ENCODE data around the gene TBC1D14.
"Not testable (repeated sequence)": the region's sequence is repeated elsewhere in the genome, so short reads cannot be mapped to it uniquely, and the experiment has no call there.

The TBC1D14 gene

DNA sequence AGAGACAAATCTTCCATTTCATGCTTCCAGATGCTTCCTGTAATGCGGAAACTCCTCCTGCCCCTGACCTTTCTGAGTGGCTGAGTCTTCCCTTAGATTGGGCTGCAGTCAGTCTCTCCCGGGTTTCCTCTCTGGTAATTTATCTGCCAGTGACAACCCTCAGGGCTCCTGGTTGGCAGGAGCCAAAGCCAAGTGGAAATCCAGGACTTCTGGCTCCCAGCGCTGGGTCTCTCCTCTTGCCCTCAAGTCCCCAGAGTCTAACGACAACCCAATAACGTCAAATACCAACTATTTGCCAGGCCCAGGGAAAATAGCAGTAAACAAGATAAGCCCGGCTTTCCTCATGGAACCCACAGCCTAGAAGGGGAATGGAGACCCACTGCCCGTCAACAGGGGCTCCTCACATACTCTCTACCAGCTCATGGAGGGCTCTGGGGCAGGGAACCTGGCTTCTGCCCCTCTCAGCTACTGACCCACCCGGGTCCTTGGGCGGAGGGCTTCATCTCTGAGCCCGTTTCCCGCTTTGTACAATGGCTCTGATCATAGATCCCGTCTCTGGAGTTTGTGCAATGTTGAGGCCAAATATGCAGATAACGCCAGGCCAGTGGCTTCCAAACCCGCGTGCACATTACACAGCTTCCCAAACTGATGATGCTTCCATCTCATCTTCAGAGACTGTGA is 1.1 kb upstream of the TBC1D14 start:
- DNase-seq: no peak

DNA sequence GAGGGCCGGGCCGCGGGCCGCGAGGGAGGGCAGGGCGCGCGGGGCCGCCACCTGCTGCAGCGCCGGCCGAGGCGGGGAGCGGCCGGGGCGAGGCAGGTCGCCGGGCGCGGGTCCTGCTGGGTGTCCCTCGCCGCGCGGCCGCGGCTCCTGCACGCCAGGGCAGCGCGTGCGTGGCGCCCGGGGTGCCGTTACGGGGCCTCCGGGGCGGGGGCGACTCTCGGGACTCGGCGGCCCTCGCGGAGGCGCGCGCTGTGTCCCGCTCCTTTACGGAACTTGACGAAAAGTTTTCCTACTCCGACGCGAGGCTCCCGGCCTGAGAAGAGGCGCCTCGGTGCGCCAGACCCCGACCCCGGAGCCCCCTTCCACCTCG is 329 bp downstream of the TBC1D14 start:
- no peak for DNase-seq

DNA sequence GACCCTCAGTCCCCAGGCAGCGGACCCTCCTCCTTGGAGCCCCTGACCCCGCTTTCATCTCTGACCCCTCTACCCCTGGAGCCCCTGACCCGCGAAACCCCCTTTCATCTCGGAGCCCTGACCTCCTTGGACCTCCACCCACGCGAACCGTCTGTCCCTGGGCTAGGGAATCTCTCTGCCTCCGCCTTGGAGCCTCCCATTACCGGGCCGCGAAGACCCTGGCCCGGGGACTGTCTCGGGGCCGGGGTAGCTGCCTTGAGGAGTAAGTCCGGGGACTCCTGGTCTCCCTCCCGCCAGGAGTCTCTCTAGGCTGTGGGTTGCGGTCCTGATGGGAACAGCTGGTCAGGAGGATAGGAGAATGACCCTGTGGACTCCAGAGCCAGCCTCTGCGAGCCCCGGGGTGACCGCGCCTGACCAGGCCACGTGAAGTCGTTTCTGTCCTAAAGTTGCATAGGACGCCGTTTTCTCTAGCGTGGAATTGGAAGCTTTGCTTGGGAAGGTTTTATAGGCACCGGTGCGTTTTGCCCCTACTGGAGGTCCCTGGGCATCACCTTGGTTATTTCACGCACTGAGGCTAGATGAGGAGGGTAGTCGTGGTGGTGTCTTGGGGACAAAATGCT is 824 bp downstream of the TBC1D14 start:
- DNase-seq: peak; percentile 61

DNA sequence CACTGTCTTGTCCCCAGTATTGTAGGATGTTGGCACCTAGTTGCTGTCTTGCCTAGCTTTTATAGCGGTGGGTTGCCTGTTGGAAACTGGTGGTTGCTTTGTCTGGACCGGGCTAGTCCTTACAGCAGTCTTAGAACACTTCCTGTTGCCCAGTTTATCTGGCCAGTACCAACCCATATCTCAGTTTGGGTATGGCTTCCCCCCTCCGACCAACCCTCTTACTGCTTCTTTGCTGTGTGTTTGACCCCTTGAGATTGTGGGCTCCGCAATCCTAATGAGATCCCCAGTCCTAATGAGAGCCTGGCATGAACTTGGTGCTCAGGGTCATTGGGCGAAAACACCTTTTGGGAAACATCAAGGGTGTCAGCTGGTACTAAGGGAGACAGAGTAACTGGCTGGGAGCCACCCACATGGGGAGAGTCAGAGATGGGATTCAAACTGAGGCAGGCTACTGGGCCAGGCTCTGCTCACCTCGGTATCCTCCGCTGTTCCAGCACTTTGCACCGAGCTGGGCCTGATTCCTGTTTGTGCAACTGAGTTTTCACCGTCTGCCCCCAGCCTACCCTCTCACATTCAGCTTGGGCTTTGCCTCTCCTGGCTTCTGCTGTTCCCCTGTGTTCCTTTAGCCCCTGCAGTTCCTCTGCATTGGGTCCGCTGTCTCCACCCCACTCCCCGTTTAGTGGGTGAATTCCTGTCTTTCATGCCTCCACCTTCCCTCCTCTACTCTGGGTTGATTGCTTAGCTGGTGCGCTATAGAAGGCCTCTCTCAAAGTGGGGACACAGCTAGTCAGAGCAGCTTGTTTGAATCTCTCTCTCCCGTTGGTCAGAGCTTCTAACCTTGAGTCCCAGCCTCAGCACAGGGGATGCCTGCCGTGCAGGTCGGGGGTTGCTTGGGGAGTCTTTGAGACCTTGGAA is 1.6 kb downstream of the TBC1D14 start:
- no peak for DNase-seq

DNA sequence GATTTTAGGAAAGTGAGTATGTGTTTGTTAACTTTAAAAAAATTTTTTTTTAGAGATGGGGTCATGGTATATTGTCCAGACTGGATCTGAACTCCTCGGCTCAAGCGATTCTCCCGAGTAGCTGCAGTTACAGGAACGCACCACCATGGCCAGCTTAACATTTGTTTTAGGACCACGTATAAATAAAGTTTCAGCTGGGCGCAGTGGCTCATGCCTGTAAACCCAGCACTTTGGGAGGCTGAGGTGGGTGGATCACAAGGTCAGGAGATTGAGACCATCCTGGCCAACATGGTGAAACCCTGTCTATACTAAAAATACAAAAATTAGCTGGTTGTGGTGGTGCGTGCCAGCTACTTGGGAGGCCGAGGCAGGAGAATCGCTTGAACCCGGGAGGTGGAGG is 2.3 kb downstream of the TBC1D14 start:
- DNase-seq: not testable (repeated sequence)

DNA sequence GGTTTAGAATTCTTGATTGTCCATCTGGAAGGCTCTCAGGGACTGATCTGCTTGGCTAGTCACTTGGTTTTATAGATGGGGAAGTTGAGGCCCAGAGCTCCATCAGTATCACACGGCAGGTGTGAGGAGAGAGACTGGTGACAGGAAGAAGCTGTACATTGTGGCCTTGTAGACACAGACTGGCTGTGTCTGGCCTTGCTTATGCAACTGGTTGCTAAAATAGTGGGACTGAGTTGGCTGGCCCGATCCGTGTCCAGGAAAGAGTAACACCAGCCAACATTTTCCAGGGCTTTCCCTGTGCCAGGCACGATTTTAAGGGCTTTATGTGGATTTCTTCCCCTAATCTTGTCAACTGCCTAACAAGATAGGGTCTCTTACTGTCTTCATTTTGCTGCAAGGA is 2.8 kb downstream of the TBC1D14 start:
- DNase-seq: no peak

DNA sequence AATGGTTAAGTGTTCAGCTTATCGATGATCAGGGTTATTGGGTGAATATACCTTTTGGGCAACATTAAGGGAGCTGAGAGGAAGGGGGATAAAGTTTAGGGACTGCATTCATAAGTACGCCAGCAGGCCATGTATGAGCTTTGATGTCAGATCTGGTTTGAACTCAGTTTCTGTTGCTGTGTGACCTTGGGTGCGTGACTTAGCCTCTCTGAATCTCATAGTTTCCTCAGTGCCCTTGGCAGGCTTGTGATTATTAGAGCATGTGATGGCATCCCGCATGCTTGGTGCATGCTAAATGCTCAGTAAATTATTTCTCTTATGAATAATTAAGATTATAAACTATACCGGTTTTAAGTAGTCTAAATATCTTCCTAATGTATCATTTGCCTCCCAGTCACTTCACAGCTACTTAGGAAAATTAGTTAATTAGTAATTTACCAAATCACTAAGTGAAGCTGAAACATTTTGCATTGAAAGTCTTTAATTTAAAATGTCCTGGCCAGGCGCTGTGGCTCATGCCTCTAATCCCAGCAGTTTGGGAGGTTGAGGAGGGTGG is 3.8 kb downstream of the TBC1D14 start:
- DNase-seq: no peak

DNA sequence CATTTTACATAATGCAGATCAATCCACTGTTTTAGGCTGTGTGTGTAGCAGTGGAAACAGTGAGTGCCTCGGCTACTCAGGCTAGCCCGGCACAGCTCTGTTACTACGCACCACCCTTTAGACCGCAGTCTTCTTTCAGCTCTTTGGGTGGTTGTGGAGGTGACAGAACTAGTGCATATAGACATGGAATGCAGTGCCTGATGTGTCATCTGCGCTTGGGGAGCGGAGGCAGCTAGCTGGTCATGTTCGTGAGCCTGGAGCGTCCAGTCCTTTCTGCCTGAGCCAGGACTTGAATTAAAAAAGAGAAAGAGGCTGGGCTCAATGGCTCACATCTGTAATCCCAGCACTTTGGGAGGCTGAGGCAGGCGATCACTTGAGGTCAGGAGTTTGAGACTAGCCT is 4.8 kb downstream of the TBC1D14 start:
- no peak for DNase-seq

DNA sequence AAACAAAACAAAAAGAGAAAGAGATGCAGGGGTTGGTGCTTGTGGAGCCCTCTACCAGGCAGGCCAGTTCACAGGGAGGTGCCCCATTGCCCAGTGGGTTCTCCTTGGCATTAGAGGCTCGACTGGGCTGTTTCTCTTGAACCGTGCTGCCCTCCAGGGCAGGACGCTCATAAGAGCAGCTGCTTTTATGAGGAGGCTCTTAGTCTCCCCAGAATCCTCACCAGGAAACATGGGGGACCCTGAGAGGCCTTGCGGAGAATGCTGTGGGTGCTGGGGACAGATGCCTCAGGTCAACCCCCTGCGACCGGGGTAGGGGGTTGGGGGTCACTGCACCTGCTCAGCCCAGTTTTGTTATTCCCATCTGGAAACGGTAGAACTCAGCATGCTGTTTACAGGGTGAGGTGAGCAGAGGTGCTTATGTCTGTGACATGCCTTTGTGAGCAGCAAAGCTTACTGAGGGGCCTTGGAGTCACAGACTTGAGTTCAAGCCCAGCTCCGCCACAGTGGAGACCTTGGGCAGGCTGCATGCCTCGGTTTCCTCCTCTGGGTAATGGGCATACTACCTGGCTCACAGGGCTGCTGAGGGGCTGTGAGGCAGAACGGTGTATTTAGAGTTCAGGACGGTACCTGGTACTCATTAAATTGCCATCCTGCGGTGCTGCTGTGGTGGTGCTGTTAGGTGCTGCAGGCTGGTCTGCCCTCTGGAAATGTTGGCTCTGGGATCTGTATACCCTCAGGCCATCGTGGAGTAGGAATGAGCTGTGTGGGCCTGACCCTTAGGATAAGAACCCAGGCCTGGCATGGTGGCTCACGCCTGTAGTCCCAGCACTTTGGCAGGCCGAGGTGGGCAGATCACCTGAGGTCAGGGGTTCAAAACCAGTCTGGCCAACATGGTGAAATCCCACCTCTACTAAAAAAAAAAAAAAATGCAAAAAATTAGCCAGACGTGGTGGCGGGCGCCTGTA is 5.7 kb downstream of the TBC1D14 start:
- no peak for DNase-seq

DNA sequence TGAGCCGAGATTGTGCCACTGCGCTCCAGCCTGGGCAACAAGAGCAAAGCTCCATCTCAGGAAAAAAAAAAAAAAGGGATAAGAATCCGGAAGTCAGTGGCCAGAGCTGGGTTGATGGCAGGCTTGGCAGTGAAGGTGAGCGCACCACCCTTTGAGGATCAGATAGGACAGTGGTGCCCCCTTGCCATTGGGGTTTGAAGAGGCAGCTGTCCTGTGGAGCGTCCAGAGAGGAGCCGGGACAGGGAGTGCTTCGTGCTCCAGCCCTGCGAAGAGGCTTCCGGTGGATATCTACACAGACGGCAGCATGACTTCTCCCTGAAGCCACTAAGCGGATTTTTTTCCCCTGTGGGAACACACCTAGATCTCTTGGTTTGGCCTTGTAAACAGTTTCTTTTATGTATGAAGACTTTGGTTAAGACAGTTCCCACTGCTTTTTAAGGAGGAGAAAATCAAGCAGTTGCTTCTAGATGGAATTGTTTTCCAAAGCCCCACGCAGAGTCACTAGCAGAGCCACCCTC is 6.5 kb downstream of the TBC1D14 start:
- DNase-seq: no peak

DNA sequence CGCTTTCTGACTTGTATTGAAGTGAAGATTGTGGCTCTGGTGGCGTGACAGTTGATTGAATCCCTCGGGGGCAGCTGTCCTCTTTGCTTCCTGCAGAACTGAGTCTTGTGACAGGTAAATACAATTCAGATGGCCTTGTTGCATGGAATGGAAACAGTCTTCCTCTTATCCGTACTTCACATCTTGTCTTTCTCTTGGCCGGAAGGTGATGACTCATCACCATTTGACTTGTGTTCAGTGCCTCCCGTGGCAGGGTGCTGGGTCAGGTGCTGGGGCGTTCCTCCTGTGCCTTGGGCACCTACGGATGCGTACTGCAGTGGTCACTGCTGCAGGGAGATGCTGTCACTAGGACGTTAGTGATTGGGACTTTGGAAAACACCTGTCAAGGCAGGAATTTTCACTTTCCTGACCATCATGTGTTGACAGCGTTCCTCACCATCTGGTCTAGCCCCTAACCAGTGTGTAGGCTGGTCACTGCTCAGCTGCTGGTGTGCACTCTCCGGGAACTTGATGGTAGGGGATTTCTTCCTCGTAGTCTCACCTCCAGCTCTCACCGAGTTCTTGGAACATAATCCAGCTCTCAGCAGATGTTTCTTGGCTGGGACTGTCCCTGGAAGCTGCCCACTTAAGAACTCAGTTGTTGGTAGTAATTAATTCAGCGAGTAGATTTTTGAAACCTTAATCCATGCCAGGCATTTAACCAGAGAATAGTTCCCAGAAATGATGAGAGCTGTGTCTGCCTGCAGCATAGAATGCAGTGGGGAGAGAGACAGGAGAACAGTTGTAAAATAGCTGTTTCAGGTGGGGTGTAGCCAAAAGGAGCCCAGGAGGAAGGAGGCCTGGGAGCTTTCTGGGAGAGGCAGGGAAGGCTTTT is 7.2 kb downstream of the TBC1D14 start:
- no peak for DNase-seq

DNA sequence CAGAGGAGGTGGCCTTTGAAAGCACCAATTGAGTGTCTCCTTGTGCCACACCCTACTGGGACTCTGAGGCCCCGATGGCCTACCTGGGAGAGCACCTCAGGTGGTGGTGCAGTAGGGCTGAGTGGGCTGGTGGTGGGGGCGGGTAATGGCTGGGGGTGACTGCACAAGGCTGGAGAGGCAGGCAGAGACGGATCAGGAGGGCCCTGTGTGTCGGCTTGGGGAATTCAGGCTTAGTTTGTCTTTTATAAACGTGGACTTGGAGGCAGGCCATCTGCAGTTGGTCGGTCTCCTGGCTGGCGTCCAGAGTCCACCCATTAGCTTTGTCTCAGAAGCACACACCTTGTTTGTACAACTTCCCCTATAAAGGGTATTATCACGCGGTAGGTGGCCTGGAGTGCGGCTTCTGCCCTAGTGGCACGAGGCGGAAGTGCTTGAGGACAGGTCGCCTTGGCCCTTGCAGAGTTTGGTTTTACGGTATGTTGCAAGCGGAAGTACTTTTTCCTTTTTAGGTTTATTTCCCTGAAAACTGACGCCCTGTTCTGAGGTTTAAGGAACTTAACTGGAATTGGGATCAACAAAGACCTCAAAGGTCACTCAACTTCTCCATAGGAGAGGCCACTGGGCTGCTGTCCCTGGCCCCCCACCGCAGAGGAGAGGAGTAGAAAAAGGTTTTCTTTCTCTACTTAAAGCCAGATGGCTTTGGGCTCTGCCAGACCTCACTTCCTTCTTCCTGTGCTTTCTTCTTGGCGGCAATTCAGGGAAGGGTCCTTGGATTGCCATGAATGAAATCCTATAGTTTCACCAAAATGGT is 8.0 kb downstream of the TBC1D14 start:
- DNase-seq: no peak

DNA sequence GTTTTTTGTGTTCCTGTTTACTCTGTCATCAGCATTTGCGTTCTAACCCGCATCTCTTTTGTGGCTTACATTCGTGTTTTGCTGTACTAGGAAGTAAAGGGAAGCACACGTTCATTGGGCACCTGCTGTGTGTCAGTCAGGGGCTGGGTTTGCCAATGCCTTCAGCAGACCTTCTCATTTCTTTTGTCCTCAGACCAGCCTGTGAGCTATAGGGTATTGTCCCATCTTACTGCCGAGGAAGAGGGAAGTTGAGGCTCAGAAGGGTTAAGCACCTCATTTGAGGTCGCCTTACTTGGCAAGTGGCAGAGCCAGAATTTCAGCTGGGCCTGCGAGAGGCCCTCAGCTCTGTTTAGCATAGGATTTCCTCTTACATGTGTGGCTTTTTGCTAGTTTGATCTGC is 8.7 kb downstream of the TBC1D14 start:
- DNase-seq: no peak

DNA sequence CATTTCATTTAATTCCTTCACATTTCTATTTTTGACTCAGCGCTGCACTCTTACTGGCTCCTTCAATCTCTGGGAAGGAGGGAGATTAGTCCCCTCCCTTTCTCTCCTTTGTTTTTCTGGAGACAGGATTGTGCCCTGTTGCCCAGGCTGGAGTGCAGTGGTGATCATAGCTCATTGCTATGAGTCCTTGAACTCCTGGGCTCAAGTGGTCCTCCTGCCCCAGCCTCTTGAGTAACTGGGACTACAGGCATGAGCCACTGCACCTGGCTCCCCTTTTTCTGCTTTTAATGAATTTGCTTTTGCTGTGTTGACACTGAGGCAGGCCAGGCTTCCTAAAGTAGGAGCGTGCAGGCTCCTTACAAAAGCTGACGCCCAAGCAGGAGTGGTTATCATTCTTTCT is 10.5 kb downstream of the TBC1D14 start:
- DNase-seq: no peak

DNA sequence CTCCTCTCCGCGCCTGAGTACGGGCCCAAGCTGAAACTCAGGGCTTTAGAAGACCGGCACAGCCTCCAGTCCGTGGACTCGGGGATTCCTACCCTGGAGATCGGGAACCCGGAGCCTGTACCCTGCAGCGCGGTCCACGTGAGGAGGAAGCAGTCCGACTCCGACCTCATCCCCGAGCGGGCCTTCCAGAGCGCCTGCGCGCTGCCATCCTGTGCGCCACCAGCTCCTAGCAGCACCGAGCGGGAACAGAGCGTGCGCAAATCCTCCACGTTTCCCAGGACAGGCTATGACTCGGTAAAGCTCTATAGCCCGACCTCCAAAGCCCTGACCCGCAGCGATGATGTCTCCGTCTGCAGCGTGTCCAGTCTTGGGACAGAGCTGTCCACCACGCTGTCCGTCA is 13.9 kb downstream of the TBC1D14 start:
- no peak for DNase-seq

DNA sequence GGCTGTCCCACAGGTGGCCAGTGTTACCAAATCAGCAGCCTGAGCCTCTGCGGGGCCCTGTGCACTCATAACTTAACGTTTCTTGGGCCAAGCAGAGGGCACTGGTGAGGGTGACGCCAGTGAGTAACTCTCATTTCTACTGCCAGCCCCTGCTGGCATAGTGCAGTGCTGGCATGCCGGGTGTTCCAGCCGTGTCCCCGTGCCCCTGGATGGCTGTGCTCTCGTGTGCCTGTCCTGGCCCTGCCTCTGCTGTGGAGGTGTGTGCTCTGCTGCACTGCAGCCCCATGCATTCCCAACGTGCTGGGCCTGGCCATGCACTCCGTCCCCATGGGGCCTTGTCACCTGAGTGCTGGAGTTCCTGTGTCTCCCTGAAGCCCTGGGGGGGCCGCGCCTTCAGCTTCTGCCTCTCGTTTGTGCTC is 14.7 kb downstream of the TBC1D14 start:
- no peak for DNase-seq

DNA sequence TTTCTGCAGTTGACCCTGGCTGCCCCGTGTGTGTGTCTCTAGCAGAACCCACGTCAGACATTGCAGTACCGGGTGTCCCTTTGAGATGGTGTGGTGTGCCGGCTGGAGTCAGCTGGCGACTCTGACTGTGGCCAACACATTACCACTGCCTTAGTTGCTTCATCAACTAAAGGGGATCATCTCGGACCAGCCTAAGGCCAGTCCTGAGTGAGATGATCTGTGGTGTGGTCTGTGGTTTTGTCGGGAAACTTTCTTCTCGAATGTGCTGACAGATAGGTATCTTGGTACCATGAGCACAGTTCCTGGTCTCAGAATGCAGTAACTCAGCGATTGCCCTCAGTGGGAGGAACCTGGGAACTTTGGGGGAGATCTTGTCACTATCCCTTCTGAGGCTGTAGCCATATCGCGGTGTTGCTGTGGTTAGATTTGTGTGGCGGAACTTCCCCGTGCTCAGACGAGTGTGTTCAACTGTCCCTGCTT is 15.8 kb downstream of the TBC1D14 start:
- no peak for DNase-seq

DNA sequence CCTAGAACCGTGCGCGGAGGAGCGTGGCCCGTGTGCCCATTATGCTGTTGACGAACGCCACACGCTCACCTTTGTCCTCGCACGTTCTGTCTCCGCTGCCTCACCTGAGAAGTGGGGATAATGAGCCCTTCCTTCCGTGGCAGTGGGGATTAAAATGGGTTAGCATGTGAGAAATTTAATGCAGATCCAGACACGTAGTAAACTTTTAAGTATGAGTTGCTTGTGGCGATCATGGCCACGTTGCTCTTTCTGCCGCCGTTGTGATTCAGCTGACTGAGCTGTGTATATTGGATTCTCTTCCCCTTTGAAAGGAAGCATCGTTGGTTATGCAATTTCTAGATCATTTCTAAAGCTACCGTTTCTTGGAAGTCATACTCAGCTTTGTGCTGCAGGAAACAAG is 16.5 kb downstream of the TBC1D14 start:
- no peak for DNase-seq

DNA sequence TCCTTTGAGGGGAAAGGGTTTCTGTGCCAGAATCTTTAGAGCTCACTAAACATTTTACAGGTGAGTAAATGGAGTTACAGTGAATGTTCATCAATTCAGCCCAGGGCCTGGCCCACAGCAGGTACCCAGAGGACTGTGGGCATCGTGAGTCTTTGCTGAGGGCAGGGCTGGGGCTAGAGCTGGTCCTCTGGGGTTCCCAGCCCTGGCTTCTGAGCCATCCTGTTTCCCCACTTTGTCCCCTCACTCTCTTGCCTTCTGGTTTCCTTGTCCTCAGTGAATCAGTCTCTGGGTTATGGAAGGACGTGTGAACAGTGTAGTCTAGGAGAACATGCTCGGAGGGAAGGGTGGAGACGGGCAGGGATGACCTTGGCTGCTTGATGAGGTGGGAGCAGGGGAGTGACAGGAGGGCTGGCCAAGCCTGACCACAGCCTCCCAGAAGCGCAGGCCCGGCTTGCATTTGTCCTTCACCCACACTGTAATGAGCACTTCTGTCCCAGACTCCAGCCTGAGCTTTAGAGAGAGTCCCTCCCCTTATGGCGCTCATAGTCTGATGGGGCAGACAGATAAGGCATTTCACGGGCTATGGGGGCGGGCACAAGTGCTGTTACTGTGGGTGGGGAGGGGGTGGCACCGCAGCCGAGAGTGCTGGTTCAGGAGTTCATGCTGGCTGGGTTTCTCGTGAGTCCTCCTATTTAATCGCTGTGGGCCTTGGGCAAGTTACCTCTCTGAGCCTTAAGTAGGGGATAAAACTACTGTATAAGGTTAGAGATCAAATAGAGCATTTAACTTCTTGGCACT is 17.3 kb downstream of the TBC1D14 start:
- no peak for DNase-seq

All from right kidney (tissue), 1 donor.